SU-DHL-6 (cell line): ENCODE measurements around the gene CCR8.

Experiments
- H2AFZ ChIP-seq: fragments of 200-600 bp; sonication (generic); 2 replicates; pipeline ENCODE4 v1.6.1; 2014; ENCODE audit warnings: low read depth, mild to moderate bottlenecking, moderate library complexity, mixed read lengths, antibody characterized with exemption, low read length; ENCODE audit not compliant: severe bottlenecking
- H3F3A ChIP-seq: fragments of 200-600 bp; shearing (Covaris generic); 2 replicates; pipeline ENCODE4 v1.6.0; 2016; ENCODE audit warnings: antibody characterized with exemption, mild to moderate bottlenecking; ENCODE audit not compliant: insufficient read depth
- H3K27ac ChIP-seq: fragments of 200-600 bp; sonication (generic); 2 replicates; pipeline ENCODE4 v1.5.1; 2016; ENCODE audit warnings: low read depth, mild to moderate bottlenecking, low read length, moderate library complexity, mixed read lengths
- H3K27me3 ChIP-seq: fragments of 200-600 bp; sonication (generic), shearing (Covaris generic); 2 replicates; pipeline ENCODE4 v1.6.0; 2014; ENCODE audit warnings: mild to moderate bottlenecking, low read length
- H3K36me3 ChIP-seq: fragments of 200-600 bp; sonication (generic); 2 replicates; pipeline ENCODE4 v1.6.1; 2014; ENCODE audit warnings: mild to moderate bottlenecking, low read length, mixed read lengths
- H3K4me2 ChIP-seq: fragments of 300-600, 200-600 bp; shearing (Covaris generic), sonication (generic); 2 replicates; pipeline ENCODE4 v1.6.0; 2014; ENCODE audit warnings: low read length, low read depth, mild to moderate bottlenecking; ENCODE audit not compliant: poor library complexity, severe bottlenecking
- H3K4me3 ChIP-seq: fragments of 200-600 bp; sonication (generic); 2 replicates; pipeline ENCODE4 v1.5.1; 2014; ENCODE audit warnings: antibody characterized with exemption, low read length, mild to moderate bottlenecking, mixed read lengths; ENCODE audit not compliant: insufficient read depth, poor library complexity, severe bottlenecking
- H3K79me2 ChIP-seq: fragments of 200-600 bp; sonication (generic); 2 replicates; pipeline ENCODE4 v1.6.1; 2014; ENCODE audit warnings: mild to moderate bottlenecking, low read length, moderate library complexity; ENCODE audit not compliant: insufficient read depth
- H3K9ac ChIP-seq: fragments of 200-600 bp; sonication (generic); 2 replicates; pipeline ENCODE4 v1.7.0; 2014; ENCODE audit warnings: mild to moderate bottlenecking, low read length
- H3K9me2 ChIP-seq: fragments of 200-600 bp; sonication (generic); replicated peaks from 2 replicates; pipeline ENCODE4 v1.6.1; 2014; ENCODE audit warnings: low read length; ENCODE audit not compliant: insufficient read depth
- H3K9me3 ChIP-seq: fragments of 200-600 bp; sonication (generic); 2 replicates; pipeline ENCODE4 v1.6.1; 2014; ENCODE audit warnings: low read length, mixed read lengths; ENCODE audit not compliant: insufficient read depth
- H4K20me1 ChIP-seq: fragments of 200-600 bp; sonication (generic); 2 replicates; pipeline ENCODE4 v1.6.1; 2014; ENCODE audit warnings: low read depth, mild to moderate bottlenecking, antibody characterized with exemption, low read length, moderate library complexity, mixed read lengths
- CTCF ChIP-seq: fragments of 200-600 bp; sonication (generic); IDR thresholded peaks from one replicate; pipeline ENCODE4 v1.5.1; 2017; ENCODE audit warnings: antibody characterized with exemption, mild to moderate bottlenecking, low read length, moderate library complexity; ENCODE audit not compliant: insufficient read depth, poor library complexity, severe bottlenecking
- EZH2phosphoT487 ChIP-seq: fragments of 200-600 bp; sonication (generic), shearing (Covaris generic); conservative IDR thresholded peaks from 2 replicates; pipeline ENCODE4 v1.6.1; 2018; ENCODE audit warnings: mild to moderate bottlenecking, antibody characterized with exemption, low read length, moderate library complexity, mixed read lengths

The CCR8 gene

GRCh38 chr3:39296197-39297077 lies 33.1 kb upstream of the CCR8 start:
- no peaks in the 10 kb centered on the region for H3F3A ChIP-seq
- TF ChIP-seq EZH2phosphoT487 (no peak), CTCF (no peak)
- H3K9me2 ChIP-seq, result no peaks in the 10 kb centered on the region
- no peak overlapping the region for H3K9ac ChIP-seq
- no peaks in the 10 kb centered on the region for H3K36me3 ChIP-seq
- no peak overlapping the region for H3K27ac ChIP-seq
- H3K27me3 ChIP-seq, result no peaks in the 10 kb centered on the region
- no peaks in the 10 kb centered on the region for H3K79me2 ChIP-seq
- H3K9me3 ChIP-seq, result 0 out of 2 replicates have a peak, but pooled peaks cover 8% of the 10 kb centered on the region
- H3K4me3 ChIP-seq, result no peak overlapping the region
- H3K4me2 ChIP-seq, result no peak overlapping the region
- no peaks in the 10 kb centered on the region for H4K20me1 ChIP-seq
- H2AFZ ChIP-seq, result no peak overlapping the region

- TF ChIP-seq EZH2phosphoT487 (no peak), CTCF (no peak)
- Histone ChIP-seq H3F3A (no peaks in the 10 kb centered on the region), H4K20me1 (no peaks in the 10 kb centered on the region), H3K36me3 (no peaks in the 10 kb centered on the region), H3K79me2 (no peaks in the 10 kb centered on the region), H3K4me3 (no peak overlapping the region), H2AFZ (no peak overlapping the region), H3K9ac (no peak overlapping the region), H3K27me3 (no peaks in the 10 kb centered on the region), H3K9me2 (no peaks in the 10 kb centered on the region), H3K9me3 (0 out of 2 replicates have a peak, but pooled peaks cover 8% of the 10 kb centered on the region), H3K27ac (no peak overlapping the region), H3K4me2 (no peak overlapping the region)
These were observed 30.2 kb upstream of the CCR8 start for GRCh38 chr3:39299279-39299678.

- Histone ChIP-seq H3K4me3 (no peak overlapping the region), H2AFZ (no peak overlapping the region), H3K27me3 (no peaks in the 10 kb centered on the region), H3K36me3 (no peaks in the 10 kb centered on the region), H3K9me3 (0 out of 2 replicates have a peak, but pooled peaks cover 8% of the 10 kb centered on the region), H3K27ac (no peak overlapping the region), H3K4me2 (no peak overlapping the region), H3K9ac (no peak overlapping the region), H3K79me2 (no peaks in the 10 kb centered on the region), H4K20me1 (no peaks in the 10 kb centered on the region), H3K9me2 (no peaks in the 10 kb centered on the region), H3F3A (no peaks in the 10 kb centered on the region)
- TF ChIP-seq EZH2phosphoT487, result no peak
These were observed 27.3 kb upstream of the CCR8 start for GRCh38 chr3:39302178-39302577.

GRCh38 chr3:39313289-39313688 lies 16.2 kb upstream of the CCR8 start:
- Histone ChIP-seq H3K27ac (no peak overlapping the region), H3K36me3 (no peaks in the 10 kb centered on the region), H3F3A (no peaks in the 10 kb centered on the region), H3K9me2 (no peaks in the 10 kb centered on the region), H3K9me3 (no peaks in the 10 kb centered on the region), H2AFZ (no peak overlapping the region), H4K20me1 (no peaks in the 10 kb centered on the region), H3K9ac (no peak overlapping the region), H3K4me2 (no peak overlapping the region), H3K4me3 (no peak overlapping the region), H3K79me2 (no peaks in the 10 kb centered on the region), H3K27me3 (no peaks in the 10 kb centered on the region)
- no peak for TF ChIP-seq CTCF
- TF ChIP-seq EZH2phosphoT487, result no peak
